Measurements from ENCODE around the gene CDHR2.

Gene CDHR2

DNA sequence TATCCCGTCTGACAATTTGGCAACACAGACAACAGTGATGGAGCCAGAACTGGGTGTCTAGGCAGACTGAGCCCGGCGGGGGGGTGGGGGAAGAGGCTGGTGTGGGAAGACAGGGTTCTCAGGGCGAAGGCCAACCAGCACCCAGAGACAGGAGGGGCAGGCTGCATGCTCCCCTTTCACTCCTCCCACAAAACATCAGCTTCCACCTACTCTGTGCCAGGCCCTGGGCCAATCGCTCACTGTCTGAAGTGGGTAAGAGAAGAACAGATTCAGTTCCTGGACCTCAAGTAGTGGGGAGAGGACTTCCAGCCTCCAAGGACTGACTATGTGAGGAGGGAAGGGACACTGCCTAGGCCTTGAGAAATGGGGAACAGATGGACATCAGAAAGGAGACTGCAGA, 78.4 kb downstream of the CDHR2 start:
- DNase-seq (ENCODE audit: low read depth, low spot score): no peak
- no peak overlapping the region for H3K4me3 ChIP-seq (ENCODE audit: low read length)

DNA sequence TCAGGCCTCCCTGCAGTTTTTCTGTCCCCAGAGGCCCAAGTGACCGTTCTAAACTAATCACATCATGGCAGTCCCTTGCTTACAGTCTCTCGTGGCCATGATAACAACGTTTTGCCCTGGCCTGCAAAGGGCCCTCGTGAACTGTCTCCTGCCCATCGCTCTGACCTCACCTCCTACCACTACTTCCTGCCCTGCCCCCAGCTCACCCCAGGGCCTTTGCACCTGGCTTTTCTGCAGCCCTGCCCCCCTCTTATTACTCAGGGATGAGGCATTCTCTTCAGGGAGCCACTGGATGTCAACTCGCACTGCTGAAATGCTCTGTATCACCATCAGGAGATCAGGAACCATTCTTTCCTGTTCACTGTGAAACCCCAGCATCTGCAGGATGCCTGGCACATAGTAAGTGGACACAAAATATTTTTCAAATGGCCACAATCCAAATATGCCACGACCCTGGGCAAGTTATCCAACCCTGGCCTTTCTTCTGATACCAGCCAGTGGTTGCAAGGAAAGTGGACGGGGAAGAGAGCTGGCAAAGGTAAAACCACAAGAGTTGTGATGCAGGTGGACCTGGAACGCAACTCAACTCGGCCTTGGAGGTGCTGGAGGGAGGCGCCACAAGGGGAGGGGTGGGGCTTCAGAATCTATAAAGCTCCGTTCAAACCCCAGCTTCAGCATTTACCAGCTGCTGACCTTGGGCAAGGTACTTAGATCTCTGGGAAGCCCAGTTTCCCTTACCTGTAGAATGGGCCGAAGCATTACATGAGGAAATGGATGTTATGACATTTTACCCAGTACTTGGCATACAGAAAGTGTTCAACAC, 79.5 kb downstream of the CDHR2 start:
- DNase-seq (ENCODE audit: low read depth, low spot score): no peak
- no peak overlapping the region for H3K4me3 ChIP-seq (ENCODE audit: low read length)

DNA sequence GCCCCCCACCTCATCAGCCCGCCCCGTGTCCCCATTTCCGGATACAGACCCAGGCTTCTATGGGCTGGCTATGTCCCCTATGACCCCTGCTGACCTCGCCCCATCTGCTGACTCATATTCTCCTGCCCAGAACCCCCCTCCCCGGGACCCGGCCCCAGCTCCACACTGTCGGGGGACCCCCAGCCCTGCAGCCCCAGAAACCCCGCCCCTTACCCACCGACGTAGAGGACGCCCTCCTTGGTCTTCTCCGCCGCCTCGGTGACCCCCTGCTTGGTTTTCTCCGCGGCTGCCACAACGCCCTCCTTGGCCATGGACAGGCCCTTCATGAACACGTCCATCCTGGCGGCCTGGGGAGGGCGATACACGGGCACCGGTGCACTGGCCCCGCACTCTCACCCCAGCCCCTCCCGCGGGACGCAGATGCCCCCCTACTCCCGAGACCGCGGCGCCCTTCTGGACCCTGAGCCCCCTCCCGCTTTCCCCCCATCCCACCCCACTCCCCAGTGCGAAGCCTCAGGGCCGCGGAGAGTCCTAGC, 80.2 kb downstream of the CDHR2 start:
- H3K4me3 ChIP-seq (ENCODE audit: low read length): no peak overlapping the region
- no peak for DNase-seq (ENCODE audit: low read depth, low spot score)

DNA sequence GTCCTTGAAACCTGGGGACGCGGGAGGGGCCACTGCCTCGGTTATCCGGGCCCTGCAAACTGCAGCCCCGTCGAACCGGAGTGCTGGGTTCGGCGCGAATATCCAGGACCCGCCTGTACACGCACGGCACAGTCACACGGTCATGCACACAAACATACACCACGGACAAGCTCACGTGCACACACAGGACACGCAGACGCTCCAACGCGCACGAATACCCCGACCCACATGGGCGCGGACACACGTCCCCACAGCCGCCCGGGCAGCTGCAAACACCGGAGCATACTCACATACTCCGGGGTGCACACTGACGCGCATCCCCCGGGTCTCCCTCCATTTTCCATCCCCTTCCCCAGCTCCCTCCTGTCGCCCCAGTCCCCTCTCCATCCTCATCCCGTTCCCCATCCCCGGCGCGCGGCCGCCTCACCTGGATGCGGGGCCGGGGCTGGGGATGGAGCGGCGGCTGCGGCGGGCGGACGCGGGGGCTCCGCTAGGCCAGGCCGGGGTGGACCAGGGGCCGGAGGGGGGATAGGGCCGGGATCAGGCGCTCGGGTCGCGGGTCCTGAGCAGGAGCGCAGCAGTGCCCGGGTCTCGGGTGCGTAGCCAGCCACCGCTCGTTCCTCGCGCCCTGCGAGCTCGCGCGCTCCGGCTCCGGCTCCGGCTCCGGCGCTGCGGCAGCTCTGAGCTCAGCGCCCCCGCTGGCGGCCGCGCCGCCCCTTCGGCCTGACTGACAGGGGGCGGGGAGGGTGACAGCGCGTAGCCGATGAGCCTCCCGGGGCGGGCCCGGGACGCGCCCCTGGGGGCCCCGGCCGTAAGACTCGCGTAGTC, 80.9 kb downstream of the CDHR2 start, which contains the start of the genes EIF4E1B and SNCB:
EIF4E1B (plus strand) TSS at position 823 of the 828 bp plus-strand sequence. CDS start 12,113 bp downstream, outside the sequence.
SNCB (minus strand) TSS at position 682 of the 828 bp plus-strand sequence. CDS start 880 bp downstream, outside the sequence.
- peak within 1 kb of the TSS; percentile 30 for H3K4me3 ChIP-seq (ENCODE audit: low read length)
- no peak for DNase-seq (ENCODE audit: low read depth, low spot score)

DNA sequence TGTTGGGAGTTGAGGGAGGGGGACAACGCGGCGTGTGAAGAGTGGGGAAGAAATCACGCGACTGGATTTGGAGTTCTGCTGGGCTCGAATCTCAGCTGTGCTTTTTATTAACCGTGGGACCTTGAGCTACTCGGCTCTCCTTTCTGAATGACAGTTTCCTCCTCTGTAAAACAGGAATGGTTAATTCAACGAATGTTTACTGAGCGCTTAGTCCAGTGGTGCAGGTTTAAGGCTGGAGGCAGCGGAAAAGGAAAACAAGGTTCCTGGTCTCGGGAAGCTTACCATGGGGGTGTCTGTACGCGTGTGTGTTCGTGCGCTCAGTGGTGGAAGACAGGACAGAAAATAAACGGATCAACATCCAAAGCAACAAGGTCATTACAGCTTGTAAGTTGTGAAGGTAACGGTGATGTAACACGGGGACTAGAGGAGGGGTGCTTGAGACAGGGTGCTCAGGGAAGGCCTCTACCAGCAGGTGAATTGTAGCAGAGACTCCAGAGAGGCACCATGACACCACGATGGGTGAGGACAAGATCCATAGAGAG, 81.6 kb downstream of the CDHR2 start:
- H3K4me3 ChIP-seq (ENCODE audit: low read length): peak overlapping the region; percentile 30
- no peak for DNase-seq (ENCODE audit: low read depth, low spot score)

DNA sequence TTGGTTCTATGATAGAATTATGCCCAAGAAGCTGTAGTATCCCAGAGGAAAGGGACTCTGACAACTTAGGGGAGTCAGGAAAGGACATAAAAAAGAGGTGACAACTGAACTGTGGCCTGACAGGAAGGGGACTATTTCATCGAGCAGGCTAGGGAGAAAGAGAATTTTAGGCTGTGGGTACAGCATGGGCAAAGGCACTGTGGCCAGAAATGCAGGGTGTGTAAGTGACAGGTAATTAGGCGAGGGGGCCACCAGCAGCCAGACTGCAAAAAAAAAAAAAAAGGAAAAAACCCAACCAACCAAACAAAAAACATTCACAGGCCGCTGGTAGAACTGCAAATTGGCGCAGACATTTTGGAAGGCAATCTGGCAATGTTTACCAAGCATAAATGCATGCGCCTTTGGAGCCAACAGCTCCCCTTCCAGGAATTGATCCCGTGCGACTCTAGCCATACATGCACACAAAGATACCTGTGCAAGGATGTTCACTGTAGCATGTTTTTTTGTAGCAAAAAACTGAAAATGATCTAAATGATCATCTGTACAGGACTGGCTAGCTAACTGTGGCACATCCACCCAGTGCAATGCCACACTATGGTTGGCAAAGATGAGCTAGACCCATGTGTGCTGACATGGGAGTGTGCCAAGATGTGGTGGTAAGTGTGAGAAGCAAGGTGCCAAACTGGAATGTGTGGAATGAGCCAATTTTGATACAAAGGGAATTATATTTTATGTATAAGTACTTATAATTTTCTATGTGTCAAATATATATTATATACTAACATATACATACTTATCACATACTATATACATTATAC, 82.5 kb downstream of the CDHR2 start:
- H3K4me3 ChIP-seq (ENCODE audit: low read length): no peak overlapping the region
- DNase-seq (ENCODE audit: low read depth, low spot score): no peak

DNA sequence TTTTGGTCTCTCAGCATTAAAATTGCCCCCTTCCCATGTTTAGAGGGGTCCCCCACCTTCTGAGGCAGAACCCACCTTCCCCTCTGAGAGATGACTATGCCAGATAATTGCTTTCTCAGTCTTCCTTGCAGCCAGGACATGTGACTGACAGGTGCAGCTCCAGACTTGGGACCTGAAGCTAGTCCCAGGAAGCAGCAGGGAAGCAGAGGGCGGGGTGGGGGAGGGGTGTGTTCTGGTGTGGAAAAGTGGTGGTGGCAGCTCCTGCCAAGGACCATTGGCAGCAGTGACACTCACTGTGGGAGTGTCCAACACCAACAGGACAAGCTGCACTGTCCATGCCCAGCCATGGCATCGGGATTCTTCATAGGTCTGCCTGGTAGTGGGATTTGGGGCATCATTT, 83.6 kb downstream of the CDHR2 start:
- no peak for DNase-seq (ENCODE audit: low read depth, low spot score)
- H3K4me3 ChIP-seq (ENCODE audit: low read length): no peak overlapping the region

DNA sequence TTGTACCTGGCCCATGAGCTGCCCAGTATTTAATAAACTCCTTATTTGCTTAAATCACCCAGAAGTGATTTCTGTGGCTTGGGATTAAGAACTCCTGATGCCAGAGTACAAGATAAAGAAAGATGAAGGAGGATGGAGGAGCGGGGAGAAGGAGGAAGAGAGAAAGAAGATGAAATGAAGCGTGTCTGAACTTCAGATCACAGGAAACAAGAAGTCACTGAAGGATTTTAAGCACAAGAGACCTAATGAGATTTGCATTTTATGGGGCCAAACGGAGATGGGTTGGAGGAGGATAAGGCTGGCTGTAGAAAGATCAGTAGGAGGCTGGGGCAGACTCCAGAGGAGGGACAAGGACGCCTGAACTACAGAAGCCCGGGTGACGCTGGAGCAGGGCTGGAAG, 84.5 kb downstream of the CDHR2 start:
- no peak overlapping the region for H3K4me3 ChIP-seq (ENCODE audit: low read length)
- no peak for DNase-seq (ENCODE audit: low read depth, low spot score)

DNA sequence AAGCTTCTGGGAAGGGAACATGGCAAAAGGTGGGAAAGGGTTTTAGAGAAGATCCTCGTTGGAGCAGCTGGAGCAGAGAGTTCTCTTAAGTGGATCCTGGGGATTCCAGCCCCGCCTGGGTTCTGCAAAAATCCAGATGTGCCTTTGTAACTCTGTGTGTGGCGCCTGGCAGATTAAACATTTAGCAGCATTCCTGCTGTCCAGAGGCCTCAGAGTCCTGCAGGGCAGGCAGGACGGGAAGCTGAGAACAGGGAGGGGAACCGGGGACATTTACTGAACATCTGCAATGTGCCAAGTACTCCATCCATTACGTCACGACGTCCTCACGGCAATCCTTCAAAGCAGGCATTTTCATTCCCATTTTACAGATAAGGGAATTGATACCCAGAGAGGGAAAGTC, 87.3 kb downstream of the CDHR2 start:
- H3K4me3 ChIP-seq (ENCODE audit: low read length): no peak overlapping the region
- no peak for DNase-seq (ENCODE audit: low read depth, low spot score)

DNA sequence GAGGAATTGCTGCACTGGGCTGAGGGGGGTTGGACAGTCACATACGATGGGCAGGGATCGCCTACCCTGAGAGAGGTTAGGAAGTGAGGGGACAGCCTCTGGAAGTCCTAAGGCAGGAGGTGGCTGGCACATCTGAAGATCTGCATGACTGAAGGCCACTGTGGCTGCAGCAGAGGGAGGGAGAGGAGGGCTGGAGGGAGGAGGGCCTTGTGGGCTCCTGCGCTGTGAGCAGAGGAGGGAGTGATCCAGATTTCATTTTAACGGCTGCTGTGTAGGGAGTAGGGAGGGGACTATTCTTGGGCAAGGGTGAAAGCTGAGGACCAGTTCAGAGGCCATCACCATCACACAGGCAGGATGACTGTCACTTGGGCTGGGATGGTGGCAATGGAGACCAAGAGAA, 88.4 kb downstream of the CDHR2 start:
- DNase-seq (ENCODE audit: low read depth, low spot score): no peak
- H3K4me3 ChIP-seq (ENCODE audit: low read length): no peak overlapping the region

DNA sequence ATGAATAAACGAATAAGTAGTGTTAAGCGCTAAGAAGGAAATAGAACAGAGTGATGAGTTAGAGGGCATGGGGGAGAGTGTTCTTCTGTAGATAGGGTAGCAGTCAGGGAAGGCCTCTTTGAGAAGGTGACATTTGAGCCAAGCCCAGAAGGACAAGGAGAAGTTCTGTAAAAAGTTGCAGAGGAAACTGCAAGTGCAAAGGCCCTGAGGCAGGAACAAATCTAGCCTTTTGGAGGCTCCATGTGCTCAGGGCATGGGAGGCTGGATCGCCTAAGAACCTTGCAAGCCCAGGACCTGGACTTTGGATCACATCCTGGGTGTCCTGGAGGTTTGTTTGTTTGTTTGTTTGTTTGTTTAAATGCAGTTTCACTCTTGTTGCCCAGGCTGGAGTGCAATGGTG, 89.3 kb downstream of the CDHR2 start:
- no peak overlapping the region for H3K4me3 ChIP-seq (ENCODE audit: low read length)
- no peak for DNase-seq (ENCODE audit: low read depth, low spot score)

DNA sequence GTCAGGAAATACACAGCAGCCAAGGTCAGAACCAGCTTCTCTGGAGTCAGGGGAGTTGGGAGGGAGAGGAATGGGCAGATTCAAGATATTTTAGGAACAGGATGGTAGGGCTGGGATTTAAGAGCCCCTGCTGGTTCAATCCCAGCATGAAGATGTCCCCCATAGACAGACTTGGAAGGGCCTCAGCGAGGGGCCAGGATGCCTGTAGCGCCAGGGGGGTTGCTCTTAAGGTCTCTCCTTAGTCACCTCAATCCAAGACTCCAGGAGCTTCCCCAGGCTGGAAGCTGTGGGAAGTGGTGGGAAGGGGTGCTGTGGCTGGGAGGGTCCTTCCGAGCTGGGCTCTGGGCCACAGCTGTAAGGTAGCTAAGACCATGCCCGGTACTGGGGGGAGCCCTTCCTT, 90.1 kb downstream of the CDHR2 start:
- no peak overlapping the region for H3K4me3 ChIP-seq (ENCODE audit: low read length)
- DNase-seq (ENCODE audit: low read depth, low spot score): no peak

DNA sequence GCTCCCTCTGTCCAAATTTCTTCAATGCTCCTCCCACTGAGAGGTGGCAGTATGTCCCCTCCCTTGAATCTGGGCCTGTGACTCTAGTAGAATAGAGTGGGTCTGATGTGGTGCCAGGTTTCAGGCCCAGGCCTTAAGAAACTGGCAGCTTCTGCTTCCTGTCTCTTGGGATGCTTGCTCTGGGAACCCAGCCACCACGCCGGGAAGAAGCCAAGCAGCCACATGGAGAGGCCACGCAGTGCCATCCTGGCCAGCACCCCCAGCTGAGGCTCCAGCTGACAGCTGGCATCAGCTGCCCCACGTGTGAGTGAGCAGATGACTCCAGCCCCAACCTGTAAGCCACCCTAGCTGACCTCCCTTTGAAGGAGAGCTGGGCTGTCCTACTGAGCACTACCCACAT, 90.8 kb downstream of the CDHR2 start:
- DNase-seq (ENCODE audit: low read depth, low spot score): no peak
- no peak overlapping the region for H3K4me3 ChIP-seq (ENCODE audit: low read length)

DNA sequence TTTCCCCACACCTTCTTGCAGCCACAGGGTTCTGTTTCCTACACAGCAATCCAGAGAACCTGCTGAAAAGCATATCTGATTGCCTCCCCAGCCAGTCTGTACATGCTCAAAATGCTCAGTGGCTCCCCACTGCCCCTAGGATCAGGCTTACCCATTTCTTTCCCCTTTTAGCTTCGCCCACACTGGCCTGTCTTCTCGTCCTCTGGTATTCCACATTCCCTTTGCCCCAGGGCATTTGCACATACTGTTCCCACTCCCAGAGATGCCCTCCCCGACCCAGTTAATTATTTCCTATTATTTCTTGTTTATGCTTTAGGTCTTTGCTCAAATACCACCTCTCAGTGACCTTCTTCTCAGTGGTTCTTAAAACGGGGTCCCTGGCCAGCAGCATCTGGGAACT, 91.5 kb downstream of the CDHR2 start:
- DNase-seq (ENCODE audit: low read depth, low spot score): no peak
- no peak overlapping the region for H3K4me3 ChIP-seq (ENCODE audit: low read length)

DNA sequence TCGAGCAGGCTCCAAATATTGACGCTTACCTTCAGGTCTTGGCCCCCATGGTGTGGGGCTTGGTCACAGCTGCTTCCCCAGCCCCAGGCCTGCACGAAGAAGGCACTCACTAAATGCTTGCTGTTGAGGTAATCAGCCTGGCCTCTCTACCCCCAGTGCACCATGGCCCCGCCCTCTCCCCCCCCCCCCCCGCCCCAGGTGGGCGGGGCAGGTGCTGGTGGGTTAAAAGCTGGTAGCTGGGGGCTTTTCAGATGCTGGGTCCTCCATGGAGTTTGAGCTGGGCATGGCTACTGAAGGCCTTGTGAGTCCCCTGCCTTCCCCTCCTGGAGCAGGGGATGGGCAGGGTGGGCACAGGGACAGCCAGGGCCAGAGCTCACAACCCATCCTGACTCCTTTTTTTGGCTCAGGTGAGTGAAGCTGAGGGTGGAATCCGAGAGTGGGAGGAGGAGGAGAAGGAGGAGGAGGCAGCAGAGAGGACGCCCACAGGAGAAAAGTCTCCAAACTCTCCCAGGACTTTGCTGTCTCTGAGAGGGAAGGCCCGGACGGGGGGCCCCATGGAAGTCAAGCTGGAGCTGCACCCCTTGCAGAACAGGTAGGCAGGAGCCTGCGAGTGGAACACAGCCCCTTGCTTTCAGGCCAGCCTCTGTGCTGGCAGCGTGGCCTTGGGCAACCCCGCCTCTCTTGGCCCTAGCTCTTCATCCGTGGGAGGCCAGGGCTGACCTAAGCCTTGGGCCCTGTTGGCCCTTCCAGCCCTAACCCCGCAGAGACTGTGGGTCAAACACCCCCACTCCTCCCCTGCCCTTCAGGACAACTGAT, 93.7 kb downstream of the CDHR2 start:
- DNase-seq (ENCODE audit: low read depth, low spot score): no peak
- H3K4me3 ChIP-seq (ENCODE audit: low read length): no peak overlapping the region

DNA sequence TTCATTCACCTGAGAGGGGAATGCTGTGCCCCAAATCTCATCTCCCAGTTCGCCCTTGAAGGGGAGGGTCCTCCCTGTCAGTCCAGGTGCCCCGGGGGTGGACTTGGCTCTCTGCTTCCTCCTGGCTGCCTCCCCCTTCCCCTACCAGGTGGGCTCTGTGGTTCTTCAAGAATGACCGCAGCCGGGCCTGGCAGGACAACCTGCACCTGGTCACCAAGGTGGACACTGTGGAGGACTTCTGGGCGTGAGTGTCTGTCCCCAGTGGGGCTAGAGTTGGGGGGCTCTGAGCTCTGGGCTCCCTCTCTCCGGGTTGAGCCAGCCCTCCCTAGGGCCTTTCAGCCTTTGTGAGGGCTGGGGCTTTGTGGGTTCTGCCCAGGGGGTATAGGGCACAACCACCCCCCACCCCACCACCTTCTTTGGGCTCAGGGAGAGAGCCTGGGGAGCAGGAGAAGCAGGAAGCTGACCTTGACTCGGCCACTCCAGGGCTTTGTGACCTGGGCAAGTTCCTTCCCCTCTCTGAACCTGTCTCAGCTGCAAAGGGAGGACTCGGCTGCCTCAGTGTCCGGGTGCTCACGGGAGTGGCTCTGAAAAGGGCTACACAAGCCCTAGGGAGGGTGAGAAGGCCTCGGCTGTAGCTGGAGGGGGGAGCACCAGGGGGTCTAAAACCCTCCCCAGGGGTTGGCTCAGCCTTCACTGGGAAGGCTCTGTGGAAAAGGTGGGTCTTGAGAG, 94.5 kb downstream of the CDHR2 start:
- H3K4me3 ChIP-seq (ENCODE audit: low read length): no peak overlapping the region
- no peak for DNase-seq (ENCODE audit: low read depth, low spot score)

DNA sequence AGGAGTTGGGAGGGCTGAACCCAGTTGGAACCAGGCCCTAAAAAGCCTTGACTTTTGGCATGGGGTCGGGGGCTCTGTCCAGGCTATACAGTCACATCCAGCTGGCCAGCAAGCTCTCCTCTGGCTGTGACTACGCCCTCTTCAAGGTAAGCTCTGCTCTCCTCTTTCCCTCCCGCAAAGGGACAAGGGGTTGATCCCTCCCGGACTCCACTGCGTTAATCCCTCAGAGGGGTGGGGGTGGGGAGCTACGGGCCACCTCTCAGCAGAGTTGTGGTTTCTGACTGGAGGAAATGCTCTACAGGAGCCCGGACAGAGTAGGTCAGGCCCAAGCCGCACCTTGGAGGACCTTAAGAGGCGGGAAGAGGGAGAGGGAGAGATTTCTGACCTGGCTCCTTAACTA, 95.2 kb downstream of the CDHR2 start:
- no peak for DNase-seq (ENCODE audit: low read depth, low spot score)
- no peak overlapping the region for H3K4me3 ChIP-seq (ENCODE audit: low read length)

Measured in Jurkat, Clone E6-1 (cell line).